GM23338 (cell line): ENCODE data around the gene HNF1B.

ENCODE experiments used
- EZH2 ChIP-seq: fragments of 200-600 bp; sonication (generic); IDR thresholded peaks from one replicate; pipeline ENCODE4 v1.8.0; 2017; ENCODE audit warnings: antibody characterized with exemption, mild to moderate bottlenecking, low read depth; ENCODE audit not compliant: unreplicated experiment
- EZH2phosphoT487 ChIP-seq: fragments of 200-600 bp; sonication (generic); IDR thresholded peaks from one replicate; pipeline ENCODE4 v1.8.1; 2018; ENCODE audit warnings: antibody characterized with exemption; ENCODE audit not compliant: unreplicated experiment
- POLR2AphosphoS5 ChIP-seq: IDR thresholded peaks from 2 replicates; pipeline ENCODE4 v1.6.1; 2016; ENCODE audit warnings: antibody characterized with exemption, low read depth
- TF ChIP-seq, protein P1 (sequence below), 2 experiments: fragments of 200-600 bp in 1 of 2; sonication (generic) in 1 of 2; conservative IDR thresholded peaks; 2 replicates each; pipeline versions ENCODE4 v1.5.1 to v1.6.1; 2016 to 2017; ENCODE audit warnings: antibody characterized with exemption in 2 of 2, low read depth in 2 of 2, mild to moderate bottlenecking in 2 of 2, moderate library complexity in 1 of 2
- TF ChIP-seq, protein P2 (sequence below): IDR thresholded peaks from 2 replicates; pipeline ENCODE4 v1.6.1; 2016; ENCODE audit warnings: antibody characterized with exemption
- TF ChIP-seq, protein P3 (sequence below): IDR thresholded peaks from one replicate; pipeline ENCODE4 v1.6.1; 2018; ENCODE audit warnings: antibody characterized with exemption; ENCODE audit not compliant: unreplicated experiment

DNA sequence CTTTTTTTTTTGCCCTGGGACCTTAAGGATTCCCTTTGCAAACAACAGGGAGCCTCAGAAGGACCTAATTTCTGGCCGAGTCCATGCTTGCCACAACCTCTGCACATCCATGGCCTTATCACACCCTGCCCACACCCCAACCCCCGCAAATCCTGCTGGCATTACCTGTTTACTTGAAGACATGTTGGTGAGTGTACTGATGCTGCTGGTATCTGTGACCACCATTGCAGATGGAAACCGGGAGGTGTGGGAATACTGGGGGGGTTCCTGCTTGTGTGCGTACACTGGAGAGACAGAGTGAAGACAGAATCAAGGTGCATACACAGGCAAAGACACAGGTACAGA, 46.0 kb downstream of the HNF1B start:
- TF ChIP-seq EZH2: no peak
- TF ChIP-seq, protein P1, sequence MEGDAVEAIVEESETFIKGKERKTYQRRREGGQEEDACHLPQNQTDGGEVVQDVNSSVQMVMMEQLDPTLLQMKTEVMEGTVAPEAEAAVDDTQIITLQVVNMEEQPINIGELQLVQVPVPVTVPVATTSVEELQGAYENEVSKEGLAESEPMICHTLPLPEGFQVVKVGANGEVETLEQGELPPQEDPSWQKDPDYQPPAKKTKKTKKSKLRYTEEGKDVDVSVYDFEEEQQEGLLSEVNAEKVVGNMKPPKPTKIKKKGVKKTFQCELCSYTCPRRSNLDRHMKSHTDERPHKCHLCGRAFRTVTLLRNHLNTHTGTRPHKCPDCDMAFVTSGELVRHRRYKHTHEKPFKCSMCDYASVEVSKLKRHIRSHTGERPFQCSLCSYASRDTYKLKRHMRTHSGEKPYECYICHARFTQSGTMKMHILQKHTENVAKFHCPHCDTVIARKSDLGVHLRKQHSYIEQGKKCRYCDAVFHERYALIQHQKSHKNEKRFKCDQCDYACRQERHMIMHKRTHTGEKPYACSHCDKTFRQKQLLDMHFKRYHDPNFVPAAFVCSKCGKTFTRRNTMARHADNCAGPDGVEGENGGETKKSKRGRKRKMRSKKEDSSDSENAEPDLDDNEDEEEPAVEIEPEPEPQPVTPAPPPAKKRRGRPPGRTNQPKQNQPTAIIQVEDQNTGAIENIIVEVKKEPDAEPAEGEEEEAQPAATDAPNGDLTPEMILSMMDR (conservative IDR thresholded peaks at IDR 0.05; ENCODE audit: low read depth in 2 of 2): no peak
- TF ChIP-seq EZH2phosphoT487: no peak
- no peak for TF ChIP-seq POLR2AphosphoS5
- TF ChIP-seq, protein P2, sequence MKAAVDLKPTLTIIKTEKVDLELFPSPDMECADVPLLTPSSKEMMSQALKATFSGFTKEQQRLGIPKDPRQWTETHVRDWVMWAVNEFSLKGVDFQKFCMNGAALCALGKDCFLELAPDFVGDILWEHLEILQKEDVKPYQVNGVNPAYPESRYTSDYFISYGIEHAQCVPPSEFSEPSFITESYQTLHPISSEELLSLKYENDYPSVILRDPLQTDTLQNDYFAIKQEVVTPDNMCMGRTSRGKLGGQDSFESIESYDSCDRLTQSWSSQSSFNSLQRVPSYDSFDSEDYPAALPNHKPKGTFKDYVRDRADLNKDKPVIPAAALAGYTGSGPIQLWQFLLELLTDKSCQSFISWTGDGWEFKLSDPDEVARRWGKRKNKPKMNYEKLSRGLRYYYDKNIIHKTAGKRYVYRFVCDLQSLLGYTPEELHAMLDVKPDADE: no peak
- TF ChIP-seq, protein P3, sequence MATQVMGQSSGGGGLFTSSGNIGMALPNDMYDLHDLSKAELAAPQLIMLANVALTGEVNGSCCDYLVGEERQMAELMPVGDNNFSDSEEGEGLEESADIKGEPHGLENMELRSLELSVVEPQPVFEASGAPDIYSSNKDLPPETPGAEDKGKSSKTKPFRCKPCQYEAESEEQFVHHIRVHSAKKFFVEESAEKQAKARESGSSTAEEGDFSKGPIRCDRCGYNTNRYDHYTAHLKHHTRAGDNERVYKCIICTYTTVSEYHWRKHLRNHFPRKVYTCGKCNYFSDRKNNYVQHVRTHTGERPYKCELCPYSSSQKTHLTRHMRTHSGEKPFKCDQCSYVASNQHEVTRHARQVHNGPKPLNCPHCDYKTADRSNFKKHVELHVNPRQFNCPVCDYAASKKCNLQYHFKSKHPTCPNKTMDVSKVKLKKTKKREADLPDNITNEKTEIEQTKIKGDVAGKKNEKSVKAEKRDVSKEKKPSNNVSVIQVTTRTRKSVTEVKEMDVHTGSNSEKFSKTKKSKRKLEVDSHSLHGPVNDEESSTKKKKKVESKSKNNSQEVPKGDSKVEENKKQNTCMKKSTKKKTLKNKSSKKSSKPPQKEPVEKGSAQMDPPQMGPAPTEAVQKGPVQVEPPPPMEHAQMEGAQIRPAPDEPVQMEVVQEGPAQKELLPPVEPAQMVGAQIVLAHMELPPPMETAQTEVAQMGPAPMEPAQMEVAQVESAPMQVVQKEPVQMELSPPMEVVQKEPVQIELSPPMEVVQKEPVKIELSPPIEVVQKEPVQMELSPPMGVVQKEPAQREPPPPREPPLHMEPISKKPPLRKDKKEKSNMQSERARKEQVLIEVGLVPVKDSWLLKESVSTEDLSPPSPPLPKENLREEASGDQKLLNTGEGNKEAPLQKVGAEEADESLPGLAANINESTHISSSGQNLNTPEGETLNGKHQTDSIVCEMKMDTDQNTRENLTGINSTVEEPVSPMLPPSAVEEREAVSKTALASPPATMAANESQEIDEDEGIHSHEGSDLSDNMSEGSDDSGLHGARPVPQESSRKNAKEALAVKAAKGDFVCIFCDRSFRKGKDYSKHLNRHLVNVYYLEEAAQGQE: no peak
